ENCODE data around the gene NHEJ1. TPM values are rescaled to one million over a fixed set of nuclear protein-coding genes. Genes with fewer than 3 reads are reported as not detected.

The NHEJ1 gene
- total and polyA plus RNA-seq, 12 donors, result 3.8 to 12.0 (median 7.1) TPM

DNA sequence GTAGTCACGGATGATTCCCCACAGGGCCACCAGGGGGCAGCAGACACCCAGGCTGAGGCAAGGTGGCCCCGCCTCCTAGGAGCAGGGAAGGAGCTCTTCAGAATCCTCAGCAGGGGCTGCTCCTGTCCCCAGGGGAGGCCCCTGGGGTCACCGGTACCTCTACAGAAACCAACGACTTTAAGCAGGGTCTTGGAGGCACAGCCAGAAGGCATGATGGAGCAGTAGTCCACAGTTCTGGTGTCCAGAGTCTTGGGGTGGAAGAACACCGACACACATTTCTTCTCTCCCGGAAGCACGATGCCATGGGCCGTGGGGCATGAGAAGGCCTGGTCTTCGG lies 130.8 kb downstream of the NHEJ1 start:
- H3K36me3 ChIP-seq, result no peaks in the 10 kb centered on the region
- H3K27me3 ChIP-seq, result peaks cover 0 to 52% (median 42%) of the 10 kb centered on the region in 7 donors
- no peaks in the 10 kb centered on the region for H3K9me3 ChIP-seq
- TF ChIP-seq, protein P1, sequence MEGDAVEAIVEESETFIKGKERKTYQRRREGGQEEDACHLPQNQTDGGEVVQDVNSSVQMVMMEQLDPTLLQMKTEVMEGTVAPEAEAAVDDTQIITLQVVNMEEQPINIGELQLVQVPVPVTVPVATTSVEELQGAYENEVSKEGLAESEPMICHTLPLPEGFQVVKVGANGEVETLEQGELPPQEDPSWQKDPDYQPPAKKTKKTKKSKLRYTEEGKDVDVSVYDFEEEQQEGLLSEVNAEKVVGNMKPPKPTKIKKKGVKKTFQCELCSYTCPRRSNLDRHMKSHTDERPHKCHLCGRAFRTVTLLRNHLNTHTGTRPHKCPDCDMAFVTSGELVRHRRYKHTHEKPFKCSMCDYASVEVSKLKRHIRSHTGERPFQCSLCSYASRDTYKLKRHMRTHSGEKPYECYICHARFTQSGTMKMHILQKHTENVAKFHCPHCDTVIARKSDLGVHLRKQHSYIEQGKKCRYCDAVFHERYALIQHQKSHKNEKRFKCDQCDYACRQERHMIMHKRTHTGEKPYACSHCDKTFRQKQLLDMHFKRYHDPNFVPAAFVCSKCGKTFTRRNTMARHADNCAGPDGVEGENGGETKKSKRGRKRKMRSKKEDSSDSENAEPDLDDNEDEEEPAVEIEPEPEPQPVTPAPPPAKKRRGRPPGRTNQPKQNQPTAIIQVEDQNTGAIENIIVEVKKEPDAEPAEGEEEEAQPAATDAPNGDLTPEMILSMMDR (IDR thresholded peaks at IDR 0.05), result peak; percentile 88 to 99 (median 97)
- DNase-seq (peak; percentile 74 to 81), ATAC-seq (peak; percentile 75 to 92 (median 83))
- no peak overlapping the region for H3K27ac ChIP-seq
- 39 to 42% methylated on average over 9 of the region's 9 CpGs for WGBS, 2 donors
- no peak overlapping the region for H3K4me3 ChIP-seq
- H3K4me1 ChIP-seq, result no peaks in the 10 kb centered on the region
- intact Hi-C loops (cut with DNase I), result loop anchor here in 5 of 10 donors (1.0 to 10.0 kb wide), 3 partner anchors 125 to 126 kb away; no protein-coding TSS in a partner anchor

DNA sequence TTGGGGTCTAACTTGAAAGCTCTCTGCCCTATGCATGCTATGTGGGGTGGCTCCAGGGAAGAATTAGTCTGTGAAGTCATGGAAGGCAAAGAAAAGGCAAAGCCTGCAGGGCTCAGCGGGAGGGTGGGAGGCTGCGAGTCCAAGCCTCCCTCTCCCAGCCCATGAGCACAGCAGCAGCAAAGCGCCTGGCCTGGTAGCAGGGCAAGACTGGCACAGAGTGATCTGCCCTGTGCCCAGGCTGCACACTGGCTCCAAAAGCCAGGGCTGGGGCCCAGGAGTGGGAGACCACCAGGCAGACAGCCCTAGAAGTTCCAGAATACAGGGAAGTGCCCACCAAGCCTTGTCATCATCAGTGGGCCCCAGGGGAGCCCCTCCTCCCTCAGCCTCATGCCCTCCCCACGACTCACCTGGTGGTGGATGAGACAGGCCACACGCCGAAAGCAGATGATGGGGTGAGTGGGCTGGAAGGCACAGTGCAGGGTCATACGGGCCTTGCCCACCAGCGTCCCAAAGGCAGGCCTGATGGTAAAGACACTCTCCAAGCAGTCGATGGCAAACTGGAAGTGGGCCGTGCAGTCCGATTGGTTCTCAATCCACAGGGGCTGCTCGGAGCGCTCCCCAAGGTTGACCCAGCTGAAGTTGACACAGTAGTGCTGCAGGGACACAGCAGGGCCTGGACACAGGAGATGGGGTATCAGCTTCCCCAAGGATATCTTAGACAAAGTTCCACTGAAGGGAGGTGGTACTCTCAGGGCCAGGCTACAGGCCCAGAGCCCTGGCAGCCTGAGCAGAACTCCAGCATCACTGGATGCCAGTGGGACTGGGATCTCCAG lies 131.4 kb downstream of the NHEJ1 start:
- H3K36me3 ChIP-seq, result no peaks in the 10 kb centered on the region
- H3K9me3 ChIP-seq, result no peaks in the 10 kb centered on the region
- DNase-seq (no peak), ATAC-seq (peak in 1 of 8 donors; percentile 22)
- intact Hi-C loops (cut with DNase I), result loop anchor here in 5 of 10 donors (1.0 to 10.0 kb wide), 3 partner anchors 126 kb away; no protein-coding TSS in a partner anchor
- 68 to 71% methylated on average over 13 of the region's 13 CpGs for WGBS, 2 donors
- no peak overlapping the region for H3K27ac ChIP-seq
- H3K4me3 ChIP-seq, result no peak overlapping the region
- H3K4me1 ChIP-seq, result no peaks in the 10 kb centered on the region
- TF ChIP-seq, protein P1 (IDR thresholded peaks at IDR 0.05), result no peak
- H3K27me3 ChIP-seq, result peaks cover 0 to 50% (median 41%) of the 10 kb centered on the region in 7 donors

DNA sequence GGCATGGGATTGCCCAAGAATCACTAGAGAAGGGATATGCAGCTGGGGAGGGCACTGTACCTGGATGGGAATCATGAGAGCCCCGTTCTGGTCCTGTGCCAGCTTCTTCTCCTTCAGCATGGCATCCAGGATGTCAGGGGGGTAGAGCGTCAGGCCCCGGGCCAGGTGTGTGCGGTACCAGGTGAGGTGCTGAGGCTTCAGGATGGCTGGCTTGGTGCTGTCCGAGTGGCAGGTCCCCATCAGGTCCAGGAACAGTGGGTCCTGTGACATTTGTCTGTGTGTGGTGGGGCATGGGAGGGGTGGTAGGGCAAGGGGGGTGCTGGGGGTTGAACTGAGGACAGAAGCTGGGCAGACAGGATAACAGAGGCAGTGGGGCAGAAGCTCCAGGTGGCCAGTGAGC lies 132.5 kb downstream of the NHEJ1 start:
- ATAC-seq (no peak), DNase-seq (no peak)
- H3K36me3 ChIP-seq, result no peaks in the 10 kb centered on the region
- no peak overlapping the region for H3K27ac ChIP-seq
- peaks cover 0 to 44% (median 33%) of the 10 kb centered on the region in 7 donors for H3K27me3 ChIP-seq
- WGBS, 2 donors, result 73 to 81% methylated on average over 5 of the region's 5 CpGs
- intact Hi-C loops (cut with DNase I), result loop anchor here in 4 of 10 donors (2.0 to 10.0 kb wide), 2 partner anchors 127 kb away; no protein-coding TSS in a partner anchor
- TF ChIP-seq, protein P1 (IDR thresholded peaks at IDR 0.05), result no peak
- no peak overlapping the region for H3K4me3 ChIP-seq
- no peaks in the 10 kb centered on the region for H3K4me1 ChIP-seq
- no peaks in the 10 kb centered on the region for H3K9me3 ChIP-seq

DNA sequence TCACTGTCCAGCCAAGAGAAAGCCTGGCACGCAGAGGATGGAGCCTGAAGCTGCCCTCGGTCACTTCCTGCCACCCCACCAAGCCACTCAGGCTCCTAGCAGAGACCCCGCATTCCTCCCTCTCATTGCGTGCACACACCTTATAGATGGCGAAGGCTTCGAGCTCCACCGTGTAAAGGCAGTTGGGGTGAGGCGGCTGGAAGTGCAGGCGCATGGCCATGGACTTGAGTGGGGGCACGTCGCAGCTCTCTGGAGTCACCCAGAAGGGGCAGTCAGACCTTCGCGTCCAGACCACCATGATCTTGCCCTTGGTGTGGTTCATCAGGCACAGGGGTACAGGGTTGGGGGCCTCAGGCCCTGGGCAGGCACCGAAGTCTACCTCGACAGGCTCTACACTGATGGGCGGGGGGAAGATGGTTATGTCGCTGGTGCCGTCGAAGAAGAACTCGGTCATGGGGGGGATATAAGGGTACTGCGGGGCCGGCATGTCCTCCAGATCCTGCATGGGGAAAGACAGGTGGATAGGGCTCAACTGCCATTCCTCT lies 133.0 kb downstream of the NHEJ1 start:
- intact Hi-C loops (cut with DNase I), result loop anchor here in 4 of 10 donors (2.0 to 10.0 kb wide), 2 partner anchors 127 kb away; no protein-coding TSS in a partner anchor
- no peak for DNase-seq
- H3K9me3 ChIP-seq, result no peaks in the 10 kb centered on the region
- 89% methylated on average over 22 of the region's 22 CpGs for WGBS, 2 donors
- peaks cover 0 to 46% (median 27%) of the 10 kb centered on the region in 7 donors for H3K27me3 ChIP-seq
- H3K4me1 ChIP-seq, result no peaks in the 10 kb centered on the region
- no peaks in the 10 kb centered on the region for H3K36me3 ChIP-seq
- H3K27ac ChIP-seq, result no peak overlapping the region
- ATAC-seq, result no peak
- TF ChIP-seq, protein P1 (IDR thresholded peaks at IDR 0.05), result no peak
- H3K4me3 ChIP-seq, result no peak overlapping the region

Data from heart right ventricle (tissue), 16 donors.